ENCODE data around the gene IL22. TPM values are rescaled to one million over a fixed set of nuclear protein-coding genes. Genes with fewer than 3 reads are reported as not detected.
A peak's percentile ranks its signal among the peaks of the same experiment; 100 is the strongest.

The IL22 gene
- total RNA-seq, 1 donor from 2014 or later = not detected

GRCh38 chr12:68252077-68252476, 1.3 kb downstream of the IL22 start:
- Histone ChIP-seq H3K4me1 (ENCODE audit: insufficient read depth, low read length) (no peaks in the 10 kb centered on the region), H3K27me3 (ENCODE audit: insufficient read depth, low read length) (no peaks in the 10 kb centered on the region), H3K36me3 (ENCODE audit: insufficient read depth, low read length) (no peaks in the 10 kb centered on the region), H3K9me3 (ENCODE audit: insufficient read depth, low read depth, low read length) (no peaks in the 10 kb centered on the region), H3K27ac (ENCODE audit: low read depth, low read length) (no peak overlapping the region), H4K20me1 (ENCODE audit: insufficient read depth, low read length) (no peaks in the 10 kb centered on the region), H3K4me3 (ENCODE audit: insufficient read depth, low read depth, low read length) (no peak overlapping the region), H3K79me2 (ENCODE audit: insufficient read depth, low read length) (no peaks in the 10 kb centered on the region), H3K9ac (ENCODE audit: low read length) (no peak overlapping the region), H3K4me2 (ENCODE audit: low read length) (no peak overlapping the region), H2AFZ (ENCODE audit: low read depth, low read length) (no peak overlapping the region)
- Mint-ChIP-seq H3K4me1 (ENCODE audit: low read depth, unreplicated experiment) (no peaks in the 10 kb centered on the region), H3K27me3 (ENCODE audit: low read depth, unreplicated experiment) (peaks cover 5% of the 10 kb centered on the region), H3K36me3 (ENCODE audit: low read depth, unreplicated experiment) (no peaks in the 10 kb centered on the region), H3K4me3 (ENCODE audit: unreplicated experiment) (no peak overlapping the region), H3K27ac (ENCODE audit: unreplicated experiment) (no peak overlapping the region), H3K9me3 (ENCODE audit: unreplicated experiment) (no peaks in the 10 kb centered on the region)
- TF ChIP-seq EZH2 (IDR thresholded peaks at IDR 0.05; ENCODE audit: insufficient read depth, low read length) (no peak), CTCF (IDR thresholded peaks at IDR 0.05; ENCODE audit: insufficient read depth, low read depth, low read length) (no peak)
- no peak for FAIRE-seq
- DNase-seq (ENCODE audit: low read depth) = no peak

- Histone ChIP-seq H4K20me1 (ENCODE audit: insufficient read depth, low read length) (no peaks in the 10 kb centered on the region), H3K27ac (ENCODE audit: low read depth, low read length) (no peak overlapping the region), H3K4me2 (ENCODE audit: low read length) (no peak overlapping the region), H2AFZ (ENCODE audit: low read depth, low read length) (no peak overlapping the region), H3K36me3 (ENCODE audit: insufficient read depth, low read length) (no peaks in the 10 kb centered on the region), H3K9ac (ENCODE audit: low read length) (no peak overlapping the region), H3K4me1 (ENCODE audit: insufficient read depth, low read length) (peaks cover 7% of the 10 kb centered on the region), H3K4me3 (ENCODE audit: insufficient read depth, low read depth, low read length) (no peak overlapping the region), H3K27me3 (ENCODE audit: insufficient read depth, low read length) (no peaks in the 10 kb centered on the region), H3K9me3 (ENCODE audit: insufficient read depth, low read depth, low read length) (no peaks in the 10 kb centered on the region), H3K79me2 (ENCODE audit: insufficient read depth, low read length) (no peaks in the 10 kb centered on the region)
- TF ChIP-seq CTCF (IDR thresholded peaks at IDR 0.05; ENCODE audit: insufficient read depth, low read depth, low read length) (no peak), EZH2 (IDR thresholded peaks at IDR 0.05; ENCODE audit: insufficient read depth, low read length) (no peak)
- Mint-ChIP-seq H3K4me3 (ENCODE audit: unreplicated experiment) (no peak overlapping the region), H3K27me3 (ENCODE audit: low read depth, unreplicated experiment) (peaks cover 13% of the 10 kb centered on the region), H3K4me1 (ENCODE audit: low read depth, unreplicated experiment) (no peaks in the 10 kb centered on the region), H3K9me3 (ENCODE audit: unreplicated experiment) (peaks cover 2% of the 10 kb centered on the region), H3K36me3 (ENCODE audit: low read depth, unreplicated experiment) (no peaks in the 10 kb centered on the region), H3K27ac (ENCODE audit: unreplicated experiment) (no peak overlapping the region)
- DNase-seq (ENCODE audit: low read depth) = peak; percentile 17
- FAIRE-seq = no peak
These were observed 3.0 kb downstream of the IL22 start for GRCh38 chr12:68250454-68250853.

GRCh38 chr12:68247785-68248184, 5.6 kb downstream of the IL22 start:
- Histone ChIP-seq H3K79me2 (ENCODE audit: insufficient read depth, low read length) (no peaks in the 10 kb centered on the region), H3K4me2 (ENCODE audit: low read length) (no peak overlapping the region), H2AFZ (ENCODE audit: low read depth, low read length) (no peak overlapping the region), H4K20me1 (ENCODE audit: insufficient read depth, low read length) (no peaks in the 10 kb centered on the region), H3K27me3 (ENCODE audit: insufficient read depth, low read length) (no peaks in the 10 kb centered on the region), H3K4me1 (ENCODE audit: insufficient read depth, low read length) (peaks cover 7% of the 10 kb centered on the region), H3K9me3 (ENCODE audit: insufficient read depth, low read depth, low read length) (no peaks in the 10 kb centered on the region), H3K9ac (ENCODE audit: low read length) (no peak overlapping the region), H3K4me3 (ENCODE audit: insufficient read depth, low read depth, low read length) (no peak overlapping the region), H3K36me3 (ENCODE audit: insufficient read depth, low read length) (no peaks in the 10 kb centered on the region), H3K27ac (ENCODE audit: low read depth, low read length) (no peak overlapping the region)
- no peak for DNase-seq (ENCODE audit: low read depth)
- no peak for FAIRE-seq
- H3K4me3 Mint-ChIP-seq (ENCODE audit: unreplicated experiment) = no peak overlapping the region
- TF ChIP-seq EZH2 (IDR thresholded peaks at IDR 0.05; ENCODE audit: insufficient read depth, low read length) = no peak
- TF ChIP-seq CTCF (IDR thresholded peaks at IDR 0.05; ENCODE audit: insufficient read depth, low read depth, low read length) = no peak
- H3K27me3 Mint-ChIP-seq (ENCODE audit: low read depth, unreplicated experiment) = peaks cover 12% of the 10 kb centered on the region
- H3K36me3 Mint-ChIP-seq (ENCODE audit: low read depth, unreplicated experiment) = no peaks in the 10 kb centered on the region
- H3K9me3 Mint-ChIP-seq (ENCODE audit: unreplicated experiment) = peaks cover 2% of the 10 kb centered on the region
- no peak overlapping the region for H3K27ac Mint-ChIP-seq (ENCODE audit: unreplicated experiment)
- no peaks in the 10 kb centered on the region for H3K4me1 Mint-ChIP-seq (ENCODE audit: low read depth, unreplicated experiment)
